GM21390 (cell line): ENCODE data around the gene C17orf67.
"Not testable (repeated sequence)": the region's sequence is repeated elsewhere in the genome, so short reads cannot be mapped to it uniquely, and the experiment has no call there.

Source experiments
- ATAC-seq: cut with Tn5 transposase; IDR thresholded peaks from one replicate; pipeline ENCODE4 v1.9.1; 2021; ENCODE audit not compliant: unreplicated experiment

Gene C17orf67

GRCh38 chr17:56778898-56779297 is 54.8 kb downstream of the C17orf67 start:
- no peak for ATAC-seq

GRCh38 chr17:56777859-56778258 is 55.9 kb downstream of the C17orf67 start:
- ATAC-seq = no peak

DNA sequence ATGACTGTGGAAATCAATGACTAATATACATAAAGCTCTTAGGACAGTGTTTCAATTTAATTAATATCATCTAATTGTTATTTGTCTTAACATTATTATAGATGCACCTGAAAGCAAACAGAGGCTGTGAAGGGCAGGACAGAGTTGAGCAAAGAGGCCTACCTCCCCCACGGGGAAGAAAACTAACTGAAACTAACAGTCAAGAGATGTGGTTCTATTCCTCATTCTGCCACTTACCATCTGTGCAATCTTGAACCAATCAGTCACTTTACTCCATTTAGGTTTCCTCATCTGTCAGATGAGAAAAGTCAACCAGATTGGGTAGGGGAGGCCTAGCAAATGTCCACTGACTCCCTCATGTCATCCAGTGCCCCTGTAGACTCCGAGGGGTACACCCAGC is 59.1 kb downstream of the C17orf67 start:
- ATAC-seq = no peak

DNA sequence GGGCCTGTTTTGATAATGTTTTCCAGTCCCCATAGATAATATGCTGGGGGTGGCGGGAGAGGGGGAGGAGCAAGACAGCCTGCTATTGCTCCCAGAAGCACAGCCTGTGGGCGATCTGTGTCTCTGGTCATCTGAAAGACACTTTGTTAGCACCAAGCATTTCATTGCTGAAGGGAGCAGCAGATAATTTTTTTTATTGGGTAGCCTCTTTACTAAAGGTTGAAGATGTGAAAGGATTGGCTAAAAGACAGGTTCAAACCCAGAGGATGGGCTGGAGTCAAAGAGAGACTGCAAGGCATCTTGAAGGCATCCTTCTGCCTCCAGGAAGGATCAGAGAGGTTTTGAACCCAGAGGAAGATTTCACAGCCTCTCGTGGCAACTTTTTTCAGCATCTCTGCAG is 60.6 kb downstream of the C17orf67 start:
- ATAC-seq = no peak

- ATAC-seq = no peak
Observed at GRCh38 chr17:56772442-56772841, 61.3 kb downstream of the C17orf67 start.

DNA sequence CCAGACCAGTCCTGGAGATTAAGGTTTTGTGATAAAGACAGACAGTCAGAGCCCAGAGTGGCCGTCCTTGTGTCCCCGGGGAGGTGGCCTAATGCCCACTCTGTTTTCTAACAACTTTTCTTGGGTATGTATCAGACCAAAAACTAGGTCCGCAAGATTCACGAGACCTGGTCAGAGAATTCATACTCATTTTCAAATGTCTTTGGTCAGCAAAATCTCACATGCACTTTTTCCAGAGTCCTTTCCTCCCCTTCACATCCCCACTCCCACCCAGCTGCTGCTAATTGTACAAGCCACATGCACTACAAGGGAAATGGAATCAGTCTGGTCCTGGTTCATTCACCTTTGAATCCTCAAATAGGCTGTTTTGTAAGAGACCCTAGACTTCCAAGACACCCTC is 61.7 kb downstream of the C17orf67 start:
- no peak for ATAC-seq

- no peak for ATAC-seq
Observed at GRCh38 chr17:56771563-56771962, 62.2 kb downstream of the C17orf67 start.

DNA sequence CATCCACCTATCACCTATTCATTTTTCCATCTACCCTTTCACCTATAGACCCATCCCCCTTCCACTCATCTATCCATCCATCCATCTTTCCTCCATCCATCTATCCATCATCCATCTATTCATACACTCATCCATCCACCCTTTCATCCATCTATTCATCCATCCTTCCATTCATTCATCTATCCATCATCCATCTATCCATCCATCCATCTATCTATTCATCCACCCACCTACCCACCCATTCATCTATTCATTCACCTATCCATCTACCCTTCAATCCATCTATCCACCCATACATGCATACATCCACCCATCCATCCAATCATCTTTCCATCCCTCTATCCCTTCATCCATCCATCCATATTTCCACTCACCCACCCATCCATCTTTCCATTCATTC is 63.3 kb downstream of the C17orf67 start:
- no peak for ATAC-seq

- no peak for ATAC-seq
Observed at GRCh38 chr17:56765449-56765848, 68.3 kb downstream of the C17orf67 start.

DNA sequence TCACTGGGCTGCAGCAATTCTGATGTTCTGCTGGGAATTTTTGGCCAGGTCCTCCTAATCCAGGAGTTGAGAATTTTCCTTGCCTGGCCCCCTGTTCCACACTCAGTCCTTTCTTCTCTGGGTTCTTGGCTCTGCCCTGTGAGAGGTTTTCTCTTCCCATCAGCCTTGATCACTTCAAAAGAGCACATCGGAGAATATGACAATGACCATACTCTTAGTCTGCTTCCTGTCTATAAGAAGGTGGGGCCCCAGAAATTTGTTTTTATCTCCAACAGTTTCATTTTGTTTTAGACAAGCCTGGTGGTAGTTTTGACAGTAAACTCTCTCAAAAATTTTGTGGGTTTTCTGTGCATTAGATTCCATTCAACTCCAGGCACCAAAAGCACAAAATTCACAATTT is 70.7 kb downstream of the C17orf67 start:
- no peak for ATAC-seq

DNA sequence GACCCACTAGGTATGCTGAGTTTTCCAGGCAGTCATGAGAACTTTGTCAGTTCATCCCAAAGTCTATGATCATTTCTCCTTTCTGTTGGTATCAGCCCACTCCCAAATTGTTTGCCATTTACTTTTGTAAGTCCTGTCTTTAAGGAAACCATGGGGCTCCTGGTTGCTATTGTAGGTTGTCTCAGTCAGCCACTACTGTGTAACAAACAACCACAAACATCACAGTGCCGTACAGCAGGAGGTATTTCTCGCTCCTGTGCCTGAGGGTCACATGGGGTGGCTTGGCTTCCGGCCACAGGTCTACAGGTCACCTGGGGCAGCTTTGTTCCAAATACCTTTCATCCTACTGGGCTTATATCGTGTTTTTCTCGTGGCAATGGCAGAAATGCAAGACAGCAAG is 71.6 kb downstream of the C17orf67 start:
- ATAC-seq = no peak

DNA sequence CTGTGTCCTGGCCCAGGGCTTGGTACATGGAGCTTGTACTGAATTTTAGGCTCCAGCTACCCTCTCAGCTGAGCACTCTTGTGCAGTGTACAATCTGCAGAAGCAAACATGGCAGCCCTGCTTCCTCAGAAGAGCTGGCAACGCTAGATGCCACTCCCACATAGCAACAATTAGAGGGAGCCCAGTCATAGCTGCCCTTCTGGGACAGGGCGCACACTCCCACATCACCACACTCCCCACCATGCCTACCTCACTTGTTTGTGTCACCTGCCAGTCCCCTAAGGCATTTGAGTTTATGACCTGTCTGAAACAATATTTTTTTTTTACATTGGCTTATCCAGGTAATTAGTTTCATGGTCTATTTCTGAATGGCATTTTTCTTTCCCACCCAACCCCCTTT is 72.3 kb downstream of the C17orf67 start:
- ATAC-seq = no peak

GRCh38 chr17:56757611-56758010 is 76.1 kb downstream of the C17orf67 start:
- not testable (repeated sequence) for ATAC-seq

DNA sequence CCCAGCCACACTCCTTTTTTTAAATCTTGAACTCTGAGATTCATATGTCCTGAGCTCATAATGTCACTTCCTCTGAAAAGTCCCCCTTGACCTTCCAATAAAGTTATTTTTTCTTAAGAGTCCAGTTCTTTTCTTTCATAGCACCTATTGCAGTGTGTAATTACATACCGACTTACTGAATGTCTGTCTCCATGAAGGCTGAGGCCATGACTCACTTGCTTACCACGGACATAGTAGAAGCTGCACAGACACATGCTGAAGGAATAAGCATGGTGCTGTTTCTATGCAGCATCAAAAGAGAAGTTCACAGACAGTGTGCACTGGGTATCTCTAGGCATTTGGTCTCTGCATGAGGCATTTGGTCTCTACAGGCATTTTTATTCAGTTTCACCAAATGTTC is 77.2 kb downstream of the C17orf67 start:
- ATAC-seq = no peak

DNA sequence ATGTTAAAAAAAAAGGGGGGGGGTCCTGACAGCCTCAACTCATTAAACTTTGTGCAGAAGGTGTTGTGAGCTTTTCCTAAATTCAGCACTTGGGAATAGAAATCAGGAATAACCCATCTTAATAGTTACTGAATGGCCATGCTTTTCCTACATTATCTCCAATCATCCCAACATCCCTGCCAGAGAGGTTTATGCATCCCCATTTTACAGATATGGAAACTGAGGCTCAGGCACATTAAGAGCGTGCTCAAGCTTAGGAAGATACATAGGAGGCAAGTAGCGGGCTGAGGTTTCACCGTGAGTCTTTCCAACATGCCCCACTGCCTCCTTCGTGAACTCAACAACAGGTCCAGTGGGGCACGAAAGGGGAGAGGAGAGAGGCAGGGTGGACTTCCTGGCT is 78.4 kb downstream of the C17orf67 start:
- ATAC-seq = no peak

DNA sequence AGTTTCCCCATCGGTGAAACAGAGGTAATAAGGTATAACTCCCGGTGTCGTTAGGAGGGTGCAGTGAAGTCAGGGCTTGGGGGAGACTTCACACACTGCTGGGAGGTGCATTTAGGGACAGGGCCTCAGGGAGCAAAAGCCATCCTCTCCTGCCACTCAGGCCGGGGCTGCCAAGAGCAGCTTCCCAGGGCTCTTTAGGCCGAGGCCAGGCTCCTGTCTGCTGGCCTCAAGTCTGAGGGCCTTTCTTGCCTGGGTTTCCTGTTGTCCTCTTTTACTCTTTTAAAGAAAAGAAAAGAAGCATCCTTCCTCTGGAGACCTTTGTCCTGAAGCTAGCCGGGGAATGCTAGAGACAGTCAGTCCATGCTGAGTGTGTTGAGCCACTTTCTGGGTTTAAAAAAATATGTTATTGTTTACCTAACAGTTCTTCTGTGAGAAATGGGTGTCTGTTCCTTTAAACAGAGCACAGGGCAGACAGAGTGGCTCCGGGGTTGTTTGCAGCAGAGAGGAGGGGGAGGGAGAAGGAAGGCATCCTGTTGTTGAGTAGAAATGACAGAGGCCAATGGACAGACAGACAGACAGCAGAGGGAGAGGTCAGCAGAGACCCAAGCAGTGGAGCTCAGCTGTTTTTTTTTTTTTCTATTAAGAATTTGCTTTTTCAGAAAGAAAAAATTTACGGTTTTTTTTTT is 79.1 kb downstream of the C17orf67 start:
- ATAC-seq = no peak

DNA sequence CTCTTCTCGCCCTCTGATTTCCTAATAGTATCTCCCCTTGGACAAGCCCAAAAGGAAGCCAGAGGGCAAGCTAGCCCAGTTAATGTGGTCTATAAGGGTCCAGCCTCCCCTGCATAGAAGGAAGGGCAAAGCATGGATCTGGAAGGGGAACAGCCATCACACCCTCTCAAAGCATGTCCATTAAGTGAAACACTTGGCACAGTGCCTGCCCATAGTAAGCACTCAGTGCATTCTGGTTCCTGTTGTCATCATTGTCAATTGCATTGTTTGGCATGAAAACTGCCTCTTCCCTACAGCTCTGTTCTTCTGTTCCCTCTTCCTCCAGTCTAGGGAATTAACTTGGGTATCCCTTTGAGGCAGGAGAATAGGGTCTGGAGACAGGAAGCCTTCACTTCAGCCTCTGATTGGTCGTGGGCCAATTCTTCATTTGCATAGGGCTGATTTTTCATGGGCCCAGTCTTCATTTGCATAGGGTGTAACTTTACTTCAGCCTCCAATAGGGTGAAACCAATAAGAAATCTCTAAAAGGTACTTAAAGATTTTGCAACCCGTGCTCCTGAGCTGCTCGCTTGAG is 81.4 kb downstream of the C17orf67 start:
- no peak for ATAC-seq

DNA sequence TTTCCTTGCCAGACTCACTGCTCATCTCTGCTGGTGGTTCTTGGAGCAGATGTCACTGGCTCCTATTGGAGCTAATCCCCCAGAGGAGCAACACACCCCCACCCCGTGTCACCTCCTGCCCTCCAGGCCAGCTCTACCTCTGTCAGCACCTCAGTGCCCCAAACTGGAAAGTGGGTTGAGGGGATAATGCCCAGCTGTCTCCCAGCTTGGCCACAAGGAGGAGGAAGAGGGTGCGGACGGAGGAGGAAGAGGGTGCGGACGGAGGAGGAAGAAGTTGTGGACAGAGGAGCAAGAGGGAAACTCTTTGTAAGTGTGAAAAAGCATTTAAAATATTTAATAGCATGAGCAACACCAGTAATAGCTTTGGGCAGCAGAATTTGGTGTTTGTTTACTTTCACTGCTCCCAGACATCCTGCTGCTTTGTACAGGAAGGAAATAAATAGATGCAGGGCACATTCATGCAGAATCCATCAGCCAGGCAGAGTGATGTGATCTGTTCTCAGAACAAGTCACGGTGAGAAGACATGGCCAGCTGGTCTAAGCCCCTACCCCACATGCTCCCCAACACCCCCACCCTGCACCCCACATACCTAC is 82.5 kb downstream of the C17orf67 start:
- no peak for ATAC-seq

DNA sequence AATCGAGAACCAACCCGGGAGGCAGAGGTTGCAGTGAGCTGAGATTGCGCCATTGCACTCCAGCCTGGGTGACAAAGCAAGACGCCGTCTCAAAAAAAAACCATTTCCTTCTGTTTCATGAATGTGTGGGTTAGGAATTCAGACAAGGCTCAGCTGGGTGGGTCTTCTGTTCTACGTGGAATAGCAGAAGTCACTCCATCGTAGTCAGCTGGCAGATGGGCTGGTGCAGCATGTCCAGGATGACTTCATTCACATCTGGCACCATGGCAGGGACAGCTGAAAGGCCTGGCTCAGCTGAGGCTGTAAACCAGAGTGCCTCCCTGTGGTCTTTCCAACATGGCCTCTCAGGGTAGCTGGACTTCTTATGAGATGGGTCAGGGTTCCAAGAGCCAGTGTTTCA is 89.0 kb downstream of the C17orf67 start:
- no peak for ATAC-seq

- no peak for ATAC-seq
Observed at GRCh38 chr17:56742601-56743000, 91.1 kb downstream of the C17orf67 start.
